ENCODE data around the gene SLC12A7. TPM values are rescaled to one million over a fixed set of nuclear protein-coding genes. Genes with fewer than 3 reads are reported as not detected.

Gene SLC12A7
- total RNA-seq, 1 experiment from 2014 or later, result 30.8 TPM

DNA sequence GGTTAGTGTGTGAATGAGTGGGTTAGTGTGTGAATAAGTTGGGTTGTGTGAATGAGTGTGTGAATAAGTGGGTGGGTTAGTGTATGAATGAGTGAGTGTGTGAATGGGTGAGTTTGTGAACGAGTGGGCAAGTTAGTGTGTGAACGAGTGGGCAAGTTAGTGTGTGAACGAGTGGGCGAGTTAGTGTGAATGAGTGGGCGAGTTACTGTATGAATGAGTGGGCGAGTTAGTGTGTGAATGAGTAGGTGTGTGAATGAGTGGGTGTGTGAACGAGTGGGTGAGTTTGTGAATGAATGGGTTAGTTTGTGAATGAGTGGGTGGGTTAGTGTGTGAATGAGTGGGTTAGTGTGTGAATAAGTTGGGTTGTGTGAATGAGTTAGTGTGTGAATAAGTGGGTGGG lies 68.5 kb downstream of the SLC12A7 start:
- no peak overlapping the region for H3K9ac ChIP-seq (ENCODE audit: extremely low read depth, insufficient read length, low read length)
- Mint-ChIP-seq H3K27ac (no peak overlapping the region), H3K27me3 (ENCODE audit: low read depth) (peaks cover 10% of the 10 kb centered on the region), H3K4me3 (no peak overlapping the region), H3K9me3 (peaks cover 75 to 77% of the 10 kb centered on the region in 2 experiments), H3K4me1 (peaks cover 5 to 6% of the 10 kb centered on the region in 2 experiments; a peak in 3 of 4 replicates), H3K36me3 (ENCODE audit: insufficient read depth in 1 of 3, low read depth in 3 of 3) (peaks cover 9 to 46% (median 17%) of the 10 kb centered on the region in 3 experiments; a peak in 6 of 7 replicates)
- no peak for DNase-seq
- no peaks in the 10 kb centered on the region for H3K27me3 ChIP-seq (ENCODE audit: insufficient read depth, low read length)
- H2AK5ac ChIP-seq (ENCODE audit: insufficient read length, low read length), result no peak overlapping the region
- H3K79me1 ChIP-seq (ENCODE audit: insufficient read depth, low read depth, low read length, poor library complexity, severe bottlenecking), result no peaks in the 10 kb centered on the region
- no peak overlapping the region for H4K8ac ChIP-seq (replicated peaks; ENCODE audit: insufficient read length, low read depth, low read length)
- H4K5ac ChIP-seq (ENCODE audit: insufficient read length, low read depth, low read length), result no peak overlapping the region
- H4K91ac ChIP-seq (ENCODE audit: insufficient read length, low read depth, low read length), result no peak overlapping the region
- no peak overlapping the region for H3K4ac ChIP-seq (ENCODE audit: low read depth, low read length)
- H2BK120ac ChIP-seq (ENCODE audit: low read depth, low read length, poor library complexity, severe bottlenecking), result no peak overlapping the region
- H3K9me3 ChIP-seq (ENCODE audit: control insufficient read depth, low read depth, low read length), result peaks cover 8% of the 10 kb centered on the region
- H3K79me2 ChIP-seq (ENCODE audit: insufficient read depth, low read length), result no peaks in the 10 kb centered on the region
- H2BK12ac ChIP-seq (ENCODE audit: insufficient read length, low read depth, low read length), result no peak overlapping the region
- peaks cover 3% of the 10 kb centered on the region for H4K20me1 ChIP-seq (ENCODE audit: control insufficient read depth, insufficient read depth, insufficient read length)
- H3K4me1 ChIP-seq (ENCODE audit: insufficient read depth, low read length), result no peaks in the 10 kb centered on the region
- no peak overlapping the region for H3K27ac ChIP-seq (ENCODE audit: insufficient read length, low read depth, low read length)
- no peak overlapping the region for H3K18ac ChIP-seq (ENCODE audit: insufficient read length, low read depth, low read length)
- no peak overlapping the region for H2BK20ac ChIP-seq (ENCODE audit: low read depth, low read length, poor library complexity, severe bottlenecking)
- H2BK5ac ChIP-seq (ENCODE audit: insufficient read length, low read length), result no peak overlapping the region
- no peak overlapping the region for H2AFZ ChIP-seq (ENCODE audit: low read length)
- no peak overlapping the region for H3K56ac ChIP-seq (ENCODE audit: insufficient read length, low read depth, low read length)
- H3K23ac ChIP-seq (ENCODE audit: insufficient read length, low read depth, low read length), result no peak overlapping the region
- H3K4me2 ChIP-seq (ENCODE audit: insufficient read depth, insufficient read length, low read length), result no peak overlapping the region
- H3T11ph ChIP-seq (ENCODE audit: low read length), result no peak overlapping the region
- 99% methylated on average over 7 of the region's 7 CpGs for WGBS (ENCODE audit: extremely low coverage, insufficient read length, low lambda C conversion rate)
- no peak overlapping the region for H3K14ac ChIP-seq (ENCODE audit: insufficient read depth, low read length)
- no peaks in the 10 kb centered on the region for H3K23me2 ChIP-seq (ENCODE audit: insufficient read length, low read depth, low read length, poor library complexity, severe bottlenecking)
- H2BK15ac ChIP-seq (ENCODE audit: low read depth, low read length), result no peak overlapping the region
- no peak for TF ChIP-seq CTCF (conservative IDR thresholded peaks at IDR 0.05)

Data from H9 (cell line).